ENCODE measurements around the gene CHCHD6. TPM values are rescaled to one million over a fixed set of nuclear protein-coding genes. Genes with fewer than 3 reads are reported as not detected.

The CHCHD6 gene
- total and polyA plus RNA-seq, 12 donors = 5.2 to 27.0 (median 10.2) TPM

- no peak overlapping the region for H3K4me3 ChIP-seq
- H3K27me3 ChIP-seq = no peaks in the 10 kb centered on the region
- DNase-seq (no peak), ATAC-seq (no peak)
- H3K9me3 ChIP-seq = no peaks in the 10 kb centered on the region
- peaks cover 0 to 32% (median 6%) of the 10 kb centered on the region in 9 donors for H3K4me1 ChIP-seq
- no peaks in the 10 kb centered on the region for H3K36me3 ChIP-seq
- TF ChIP-seq CTCF (IDR thresholded peaks at IDR 0.05) = no peak
- intact Hi-C loops (cut with DNase I) = no loop called here
- WGBS, 2 donors = 96 to 98% methylated on average over 3 of the region's 3 CpGs
- H3K27ac ChIP-seq = no peak overlapping the region
Observed at GRCh38 chr3:126847061-126847460, 143.0 kb downstream of the CHCHD6 start.

GRCh38 chr3:126848991-126849390, 145.0 kb downstream of the CHCHD6 start:
- TF ChIP-seq CTCF (IDR thresholded peaks at IDR 0.05) = no peak

GRCh38 chr3:126849768-126850167, 145.7 kb downstream of the CHCHD6 start:
- ATAC-seq = peak in 7 of 8 donors; percentile 25 to 87 (median 64)
- no peak for DNase-seq

More at GRCh38 chr3:126848991-126849390, 145.0 kb downstream of the CHCHD6 start:
- H3K27me3 ChIP-seq = no peaks in the 10 kb centered on the region
- H3K27ac ChIP-seq = peak overlapping the region in 4 of 10 donors; percentile 7 to 67 (median 52)
- peaks cover 0 to 4% (median 0%) of the 10 kb centered on the region in 9 donors for H3K36me3 ChIP-seq
- no peak overlapping the region for H3K4me3 ChIP-seq
- 59 to 80% methylated on average over 6 of the region's 6 CpGs for WGBS, 2 donors
- no peaks in the 10 kb centered on the region for H3K9me3 ChIP-seq
- peaks cover 0 to 33% (median 6%) of the 10 kb centered on the region in 9 donors for H3K4me1 ChIP-seq
- no peak for ATAC-seq
- intact Hi-C loops (cut with DNase I) = no loop called here
- no peak for DNase-seq

GRCh38 chr3:126850370-126851085, 146.5 kb downstream of the CHCHD6 start:
- H3K4me1 ChIP-seq = peaks cover 0 to 33% (median 6%) of the 10 kb centered on the region in 9 donors
- H3K9me3 ChIP-seq = no peaks in the 10 kb centered on the region
- ATAC-seq = peak; percentile 73 to 95 (median 83)
- 45 to 62% methylated on average over 10 of the region's 10 CpGs for WGBS, 2 donors
- DNase-seq = peak; percentile 18 to 38
- TF ChIP-seq CTCF (IDR thresholded peaks at IDR 0.05) = no peak
- peak overlapping the region in 8 of 10 donors; percentile 7 to 67 (median 46) for H3K27ac ChIP-seq
- peaks cover 0 to 4% (median 0%) of the 10 kb centered on the region in 9 donors for H3K36me3 ChIP-seq
- no peaks in the 10 kb centered on the region for H3K27me3 ChIP-seq
- intact Hi-C loops (cut with DNase I) = no loop called here
- H3K4me3 ChIP-seq = no peak overlapping the region

More at GRCh38 chr3:126849768-126850167, 145.7 kb downstream of the CHCHD6 start:
- WGBS, 2 donors = 74 to 79% methylated on average over 6 of the region's 6 CpGs
- H3K4me1 ChIP-seq = peaks cover 0 to 33% (median 6%) of the 10 kb centered on the region in 9 donors
- no peaks in the 10 kb centered on the region for H3K9me3 ChIP-seq
- no peak overlapping the region for H3K4me3 ChIP-seq
- H3K27ac ChIP-seq = peak overlapping the region in 8 of 10 donors; percentile 7 to 67 (median 46)
- peaks cover 0 to 4% (median 0%) of the 10 kb centered on the region in 9 donors for H3K36me3 ChIP-seq
- no peaks in the 10 kb centered on the region for H3K27me3 ChIP-seq
- TF ChIP-seq CTCF (IDR thresholded peaks at IDR 0.05) = no peak
- intact Hi-C loops (cut with DNase I) = no loop called here

All from heart right ventricle (tissue), 16 donors.